IMR-90 (cell line): ENCODE data around the gene HMCES. TPM values are rescaled to one million over a fixed set of nuclear protein-coding genes. Genes with fewer than 3 reads are reported as not detected.
A peak's percentile ranks its signal among the peaks of the same experiment; 100 is the strongest.

Experiments
- ATAC-seq: fragments of 200-7000 bp; cut with Tn5 transposase; 2 replicates; pipeline ENCODE4 v1.9.1; 2020; ENCODE audit warnings: low read depth, mild to moderate bottlenecking, moderate library complexity
- BruUV-seq: library from RNA; stranded (reverse); fragments of 400-500 nt; replicated peaks from 2 replicates; lab custom pipeline; 2021; lab: Mats Ljungman, UMichigan
- CTCF ChIA-PET: fragments of 300-600 bp; formaldehyde crosslinking; extraction: SDS; loops from one replicate; lab custom pipeline; 2021; ENCODE audit warnings: antibody characterized with exemption; lab: Yijun Ruan, JAX
- POLR2A ChIA-PET: fragments of 300-600 bp; sonication (Branson Sonifier 250); formaldehyde crosslinking; loops from one replicate; lab custom pipeline; 2022; ENCODE audit warnings: antibody characterized with exemption; ENCODE audit not compliant: unreplicated experiment; lab: Charles Lee
- DNase-seq: peaks from one replicate; pipeline ENCODE4 v3.0.0; 2013
- H2AFZ ChIP-seq: replicated peaks from 2 replicates; pipeline ENCODE3; 2013; ENCODE audit warnings: low read length, mild to moderate bottlenecking; ENCODE audit not compliant: poor library complexity
- H2AK5ac ChIP-seq: 2 replicates; pipeline ENCODE4 v1.6.1; 2013; ENCODE audit warnings: low read depth, low read length, inconsistent platforms
- H2AK9ac ChIP-seq: replicated peaks from 2 replicates; pipeline ENCODE3; 2013; ENCODE audit warnings: mild to moderate bottlenecking, low read depth, low read length, moderate library complexity; ENCODE audit not compliant: poor library complexity
- H2BK120ac ChIP-seq: 2 replicates; pipeline ENCODE4 v1.6.1; 2013; ENCODE audit warnings: low read depth, low read length, inconsistent platforms
- H2BK15ac ChIP-seq: 3 replicates; pipeline ENCODE4 v1.6.1; 2013; ENCODE audit warnings: low read depth, low read length, inconsistent platforms
- H2BK20ac ChIP-seq: 2 replicates; pipeline ENCODE4 v1.6.1; 2013; ENCODE audit warnings: low read depth, mild to moderate bottlenecking, inconsistent platforms, low read length, moderate library complexity
- H2BK5ac ChIP-seq: 2 replicates; pipeline ENCODE4 v1.6.1; 2013; ENCODE audit warnings: mild to moderate bottlenecking, low read depth, low read length, inconsistent platforms; ENCODE audit not compliant: poor library complexity, severe bottlenecking
- H3K14ac ChIP-seq: replicated peaks from 2 replicates; pipeline ENCODE4 v1.6.1; 2013; ENCODE audit warnings: low read depth, low read length, inconsistent platforms
- H3K18ac ChIP-seq: 2 replicates; pipeline ENCODE4 v1.6.1; 2013; ENCODE audit warnings: low read depth, low read length, control low read depth
- H3K23ac ChIP-seq: 2 replicates; pipeline ENCODE4 v1.6.1; 2013; ENCODE audit warnings: low read depth, low read length, inconsistent platforms
- H3K27ac ChIP-seq: 2 replicates; pipeline ENCODE4 v1.5.1; 2013; ENCODE audit warnings: mild to moderate bottlenecking, control low read depth, low read length; ENCODE audit not compliant: insufficient read depth
- H3K27me3 ChIP-seq: 2 replicates; pipeline ENCODE4 v1.6.1; 2013; ENCODE audit warnings: low read length; ENCODE audit not compliant: control insufficient read depth, insufficient read depth
- H3K36me3 ChIP-seq: 2 replicates; pipeline ENCODE4 v1.6.1; 2013; ENCODE audit warnings: low read length, mixed read lengths; ENCODE audit not compliant: control insufficient read depth, insufficient read depth
- H3K4ac ChIP-seq: 2 replicates; pipeline ENCODE4 v1.6.1; 2013; ENCODE audit warnings: low read depth, low read length, inconsistent platforms
- H3K4me1 ChIP-seq: 2 replicates; pipeline ENCODE4 v1.6.1; 2013; ENCODE audit warnings: low read length, mixed read lengths; ENCODE audit not compliant: control insufficient read depth, insufficient read depth
- H3K4me2 ChIP-seq: 2 replicates; pipeline ENCODE4 v1.6.1; 2013; ENCODE audit warnings: low read depth, mild to moderate bottlenecking, control low read depth, low read length, moderate library complexity
- H3K4me3 ChIP-seq: 2 replicates; pipeline ENCODE4 v1.5.1; 2013; ENCODE audit warnings: low read depth, mild to moderate bottlenecking, control low read depth, low read length, moderate library complexity; ENCODE audit not compliant: insufficient read depth
- H3K56ac ChIP-seq: 2 replicates; pipeline ENCODE4 v1.6.1; 2013; ENCODE audit warnings: low read length, inconsistent platforms; ENCODE audit not compliant: insufficient read depth; ENCODE audit errors: extremely low read depth
- H3K79me1 ChIP-seq, 2 experiments: 2 replicates each; pipeline ENCODE4 v1.6.1; 2013; ENCODE audit warnings: low read length in 2 of 2, inconsistent platforms in 1 of 2, low read depth in 1 of 2
- H3K9ac ChIP-seq: 2 replicates; pipeline ENCODE4 v1.6.1; 2013; ENCODE audit warnings: low read depth, low read length, control low read depth
- H3K9me1 ChIP-seq: 2 replicates; pipeline ENCODE4 v1.6.1; 2013; ENCODE audit warnings: low read length, inconsistent platforms; ENCODE audit not compliant: insufficient read depth
- H3K9me3 ChIP-seq: 2 replicates; pipeline ENCODE4 v1.6.1; 2013; ENCODE audit warnings: low read length; ENCODE audit not compliant: control insufficient read depth, insufficient read depth
- H4K20me1 ChIP-seq: 2 replicates; pipeline ENCODE4 v1.6.1; 2013; ENCODE audit warnings: low read length, inconsistent platforms; ENCODE audit not compliant: insufficient read depth
- H4K5ac ChIP-seq: 2 replicates; pipeline ENCODE4 v1.6.1; 2013; ENCODE audit warnings: mild to moderate bottlenecking, low read depth, low read length, control low read depth
- H4K8ac ChIP-seq, 2 experiments: 2 replicates each; pipeline ENCODE4 v1.6.1; 2013; ENCODE audit warnings: low read depth in 2 of 2, low read length in 2 of 2, control low read depth in 1 of 2, inconsistent platforms in 1 of 2
- H4K91ac ChIP-seq: 2 replicates; pipeline ENCODE4 v1.6.1; 2013; ENCODE audit warnings: low read depth, low read length, inconsistent platforms; ENCODE audit not compliant: insufficient read depth
- CTCF ChIP-seq: conservative IDR thresholded peaks from 2 replicates; pipeline ENCODE4 v1.5.1; 2012; ENCODE audit warnings: mild to moderate bottlenecking, low read depth, low read length, improper control_type of control experiment
- MXI1 ChIP-seq: IDR thresholded peaks from 2 replicates; pipeline ENCODE4 v1.6.1; 2012; ENCODE audit warnings: low read depth, mild to moderate bottlenecking, low read length, moderate library complexity, borderline replicate concordance
- USF2 ChIP-seq: fragments of 150-350 bp; IDR thresholded peaks from 2 replicates; pipeline ENCODE4 v1.6.1; 2017; ENCODE audit warnings: mild to moderate bottlenecking, antibody characterized with exemption, low read length, low read depth
- WGBS, 2 experiments: methylation state at CpG; one replicate each; pipeline versions ENCODE4 v1.1.5 to v1.1.7; 2013; ENCODE audit warnings: missing lambda C conversion rate in 2 of 2; ENCODE audit not compliant: insufficient read length in 1 of 2; ENCODE audit errors: extremely low coverage in 2 of 2; 5-methylcytosine and 5-hydroxymethylcytosine counted together
- dilution Hi-C: fragments of 300-500 bp; cut with HindIII; formaldehyde crosslinking; loops from one replicate; pipeline ENCODE4 v1.14.3; 2018; ENCODE audit warnings: low sequenced_read_pairs; ENCODE audit not compliant: unreplicated experiment
- in situ Hi-C: fragments of 300-500 bp; cut with MboI; formaldehyde crosslinking; loops from 3 replicates; pipeline ENCODE4 v1.14.3; 2019; ENCODE audit warnings: low sequenced_read_pairs, inconsistent platforms, mixed read lengths
- intact Hi-C: fragments of 100-400 bp; cut with micrococcal nuclease; formaldehyde crosslinking; loops from 2 replicates; pipeline ENCODE4 v1.10.0; 2022
- polyA plus RNA-seq, 3 experiments: library from polyadenylated mRNA; depleted of rRNA; stranded (reverse); fragments of >200 nt; gene quantifications; 2 replicates each; pipeline ENCODE4 v1.2.3, GENCODE V29; 2012; ENCODE audit warnings: low replicate concordance in 1 of 3
- total RNA-seq: library from RNA; depleted of rRNA; stranded (reverse); fragments of >200 nt; gene quantifications from 2 replicates; pipeline ENCODE4 v1.2.3, GENCODE V29; 2012

The HMCES gene
- total and polyA plus RNA-seq, 2 of the 4 experiments (the other 2 are of a cell fraction) = 26.0 to 30.5 TPM

- Histone ChIP-seq H3K36me3 (peaks cover 12% of the 10 kb centered on the region), H4K91ac (peak overlapping the region; percentile 99), H3K79me1 (peaks cover 27 to 56% of the 10 kb centered on the region in 2 experiments), H2BK20ac (no peak overlapping the region), H2BK120ac (no peak overlapping the region), H3K18ac (no peak overlapping the region), H3K23ac (peak overlapping the region; percentile 100), H3K9me3 (no peaks in the 10 kb centered on the region), H2AK5ac (peak overlapping the region; percentile 96), H2AFZ (peak overlapping the region; percentile 97), H4K8ac (peak overlapping the region; percentile 83 to 100), H3K4ac (peak overlapping the region; percentile 99), H4K20me1 (peaks cover 14% of the 10 kb centered on the region), H3K27me3 (no peaks in the 10 kb centered on the region), H3K9me1 (peaks cover 17% of the 10 kb centered on the region), H2BK5ac (peak overlapping the region; percentile 91), H3K4me2 (peak overlapping the region; percentile 70), H3K9ac (peak overlapping the region; percentile 90), H2AK9ac (peak overlapping the region; percentile 100), H3K27ac (peak overlapping the region; percentile 85), H3K4me1 (peaks cover 16% of the 10 kb centered on the region), H2BK15ac (no peak overlapping the region), H3K14ac (peak overlapping the region; percentile 99), H4K5ac (peak overlapping the region; percentile 95), H3K56ac (peak overlapping the region; percentile 95; the same call in 1 of the 2 replicates), H3K4me3 (peak overlapping the region; percentile 67)
- no TSS peak for BruUV-seq
- intact Hi-C loops = loop anchor here (2.0 to 5.0 kb wide), 3 partner anchors 51 to 196 kb away; no protein-coding TSS in a partner anchor
- CTCF ChIA-PET = no interaction called here
- no peak for ATAC-seq
- TF ChIP-seq CTCF (no peak), MXI1 (no peak), USF2 (no peak)
- dilution Hi-C loops = no loop called here
- POLR2A ChIA-PET = no interaction called here
- no peak for DNase-seq
- in situ Hi-C loops = loop anchor here (5.0 to 10.0 kb wide), 2 partner anchors 194 to 276 kb away; no protein-coding TSS in a partner anchor
- 66% methylated on average over 10 of the region's 21 CpGs; no CpG with 5 or more reads in 1 of the 2 experiments for WGBS, 2 experiments
Observed at GRCh38 chr3:129248286-129248979, 30.2 kb upstream of the HMCES start.
